GM21423 (cell line): ENCODE measurements around the gene TEX44.

ENCODE experiments used
- ATAC-seq: cut with Tn5 transposase; IDR thresholded peaks from one replicate; pipeline ENCODE4 v1.9.1; 2021; ENCODE audit warnings: mild to moderate bottlenecking, moderate library complexity; ENCODE audit not compliant: unreplicated experiment

Gene TEX44

GRCh38 chr2:231604101-231604684 lies 11.5 kb downstream of the TEX44 start:
- ATAC-seq, result peak; percentile 39

- peak; percentile 87 for ATAC-seq
These were observed 12.3 kb downstream of the TEX44 start for GRCh38 chr2:231604685-231605606.

- no peak for ATAC-seq
These were observed 13.0 kb downstream of the TEX44 start for GRCh38 chr2:231605607-231606091.

- ATAC-seq, result no peak
These were observed 14.3 kb downstream of the TEX44 start for GRCh38 chr2:231606941-231607340.

GRCh38 chr2:231611273-231612108 lies 18.8 kb downstream of the TEX44 start:
- ATAC-seq, result no peak

- no peak for ATAC-seq
These were observed 19.4 kb downstream of the TEX44 start for GRCh38 chr2:231612109-231612455.

- ATAC-seq, result peak; percentile 33
These were observed 20.0 kb downstream of the TEX44 start for GRCh38 chr2:231612456-231613330.

GRCh38 chr2:231613331-231613662 lies 20.6 kb downstream of the TEX44 start:
- ATAC-seq, result peak; percentile 4

- ATAC-seq, result peak; percentile 58
These were observed 21.2 kb downstream of the TEX44 start for GRCh38 chr2:231613663-231614558.

- no peak for ATAC-seq
These were observed 21.9 kb downstream of the TEX44 start for GRCh38 chr2:231614559-231615057.

- ATAC-seq, result no peak
These were observed 22.5 kb downstream of the TEX44 start for GRCh38 chr2:231615058-231615671.

- ATAC-seq, result no peak
These were observed 23.6 kb downstream of the TEX44 start for GRCh38 chr2:231616296-231616695.

- no peak for ATAC-seq
These were observed 24.6 kb downstream of the TEX44 start for GRCh38 chr2:231617059-231617926.

GRCh38 chr2:231621051-231621879 lies 28.6 kb downstream of the TEX44 start:
- ATAC-seq, result no peak

GRCh38 chr2:231622963-231623362 lies 30.3 kb downstream of the TEX44 start:
- ATAC-seq, result no peak

GRCh38 chr2:231626449-231626848 lies 33.8 kb downstream of the TEX44 start:
- no peak for ATAC-seq
